Activated T-cell treated with anti-CD3 and anti-CD28 coated beads for 24 hours (primary cell): ENCODE measurements around the gene SNX11.

Experiments
- DNase-seq: peaks from one replicate; pipeline ENCODE4 v3.0.0-alpha.2; 2020; ENCODE audit warnings: low read depth

The SNX11 gene

DNA sequence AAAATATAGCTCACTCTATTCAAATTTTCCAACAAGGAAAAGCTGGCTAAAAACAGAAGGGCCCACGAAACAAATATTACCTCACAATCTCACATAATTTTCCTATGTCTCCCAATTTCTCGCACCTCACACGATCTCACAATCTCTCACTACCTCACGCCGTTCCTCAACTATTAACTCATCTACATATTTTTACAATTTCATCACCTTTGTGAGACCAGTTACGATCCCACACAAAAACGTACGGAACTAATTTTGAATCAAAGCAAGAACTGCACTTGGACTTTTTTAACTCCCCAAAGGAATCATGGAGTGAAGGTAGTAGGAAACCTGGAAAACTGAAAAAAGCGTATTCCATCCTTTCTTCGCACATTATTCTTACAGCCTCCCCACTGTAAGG lies 7.4 kb upstream of the SNX11 start:
- no peak for DNase-seq

DNA sequence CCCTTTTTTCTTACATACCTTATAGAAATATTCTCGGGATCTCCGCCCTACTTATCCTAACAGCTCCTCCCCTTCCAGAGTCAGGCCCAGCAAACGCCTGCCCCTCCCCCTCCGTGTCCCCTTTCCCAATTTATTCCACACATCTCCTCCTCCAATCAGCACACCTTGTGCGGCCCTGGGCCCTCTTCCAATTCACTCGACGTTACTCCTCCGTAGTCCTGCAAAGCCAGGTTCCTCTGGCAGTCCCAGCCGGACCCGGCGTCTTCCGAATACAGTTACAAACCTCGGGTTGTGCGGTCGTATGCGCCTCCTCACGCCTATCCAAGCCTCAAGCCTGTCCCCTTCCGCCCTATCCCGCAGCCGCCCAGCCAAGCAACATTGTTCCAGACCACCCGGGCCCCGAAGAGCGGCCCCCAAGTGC lies 7.0 kb upstream of the SNX11 start:
- DNase-seq, result no peak

DNA sequence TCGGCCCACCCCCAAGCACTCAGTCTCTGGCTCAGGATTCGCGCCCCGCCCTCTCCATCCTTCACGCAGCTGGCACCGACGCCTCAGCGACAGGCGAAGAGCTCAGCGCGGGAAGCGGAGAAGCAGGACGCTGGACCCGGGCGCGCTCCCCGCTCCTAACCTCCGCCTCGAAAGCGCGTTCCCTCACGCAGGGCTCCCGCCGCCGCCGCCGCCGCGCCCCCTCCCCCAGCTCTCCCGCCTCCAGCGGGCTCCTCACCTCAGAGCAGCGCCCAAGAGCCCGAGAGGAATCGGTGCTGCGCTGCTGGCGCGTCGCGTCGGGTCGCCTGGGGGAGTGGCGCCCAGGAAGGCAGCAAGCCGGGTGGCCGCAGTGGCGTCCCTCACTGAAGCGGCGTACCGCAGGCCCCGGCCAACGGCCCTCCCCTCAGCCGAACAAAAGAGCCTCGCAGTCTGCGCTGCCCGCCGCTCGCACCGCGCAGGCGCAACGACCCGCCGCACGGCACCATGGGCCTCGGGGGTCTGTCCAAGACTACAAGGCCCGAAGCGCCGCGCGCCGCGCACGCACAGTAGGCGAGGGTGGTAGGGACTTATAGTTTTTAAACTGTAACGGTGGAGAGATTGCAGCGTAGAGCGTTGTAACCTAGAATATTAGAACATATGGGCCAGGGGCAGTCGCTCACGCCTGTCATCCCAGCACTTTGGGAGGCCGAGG lies 6.4 kb upstream of the SNX11 start, which contains the start of gene CBX1:
TSS of gene CBX1 (minus strand) at position 467 of the 709 bp plus-strand sequence. CDS start 24,474 bp downstream, outside the sequence.
- peak; percentile 93 for DNase-seq

DNA sequence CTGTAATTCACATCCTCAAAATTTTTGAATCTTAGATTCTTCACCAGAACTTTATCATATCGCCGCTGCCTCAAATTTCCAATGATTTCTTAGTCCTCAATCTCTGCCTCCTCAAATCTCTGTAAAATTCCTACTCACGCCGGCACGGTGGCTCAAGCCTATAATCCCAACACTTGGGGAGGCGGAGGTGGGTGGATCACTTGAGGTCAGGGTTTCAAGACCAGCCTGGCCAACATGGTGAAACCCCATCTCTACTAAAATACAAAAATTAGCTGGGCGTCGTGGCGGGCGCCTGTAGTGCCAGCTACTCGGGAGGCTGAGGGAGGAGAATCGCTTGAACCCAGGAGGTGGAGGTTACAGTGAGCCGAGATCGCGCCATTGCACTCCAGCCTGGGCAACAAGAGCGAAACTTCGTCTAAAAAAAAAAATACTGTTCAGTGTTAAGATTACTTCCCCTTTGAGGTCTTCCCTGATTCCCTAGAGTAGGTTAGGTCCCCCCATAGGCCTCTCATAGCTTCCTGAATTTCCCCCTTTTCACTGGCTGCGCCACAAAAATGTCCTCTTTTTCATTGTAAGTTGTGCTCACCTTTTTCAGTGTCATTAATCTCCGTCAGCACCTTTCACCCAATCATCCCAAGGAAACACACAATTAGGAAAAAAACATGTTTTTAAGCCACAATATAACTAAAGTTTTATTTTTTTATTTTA lies 5.4 kb upstream of the SNX11 start:
- no peak for DNase-seq

- DNase-seq, result no peak
Measured at GRCh38 chr17:48102798-48103715, 4.5 kb upstream of the SNX11 start.

DNA sequence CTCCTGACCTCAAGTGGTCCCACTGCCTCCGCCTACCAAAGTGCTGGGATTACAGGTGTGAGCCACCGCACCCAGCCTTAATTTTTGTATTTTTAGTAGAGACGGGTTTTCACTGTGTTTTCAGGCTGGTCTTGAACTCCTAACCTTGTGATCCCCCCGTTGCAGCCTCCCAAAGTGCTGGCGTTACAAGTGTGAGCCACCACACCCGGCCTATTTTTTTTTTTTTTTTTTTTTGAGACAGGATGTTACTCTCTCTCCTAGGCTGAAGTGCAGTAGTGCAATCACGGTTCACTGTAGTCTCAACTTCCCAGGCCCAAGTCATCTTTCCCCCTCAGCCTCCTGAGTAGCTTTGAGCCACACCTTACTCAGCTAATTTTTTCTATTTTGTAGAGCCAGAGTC lies 3.1 kb upstream of the SNX11 start:
- DNase-seq, result no peak

DNA sequence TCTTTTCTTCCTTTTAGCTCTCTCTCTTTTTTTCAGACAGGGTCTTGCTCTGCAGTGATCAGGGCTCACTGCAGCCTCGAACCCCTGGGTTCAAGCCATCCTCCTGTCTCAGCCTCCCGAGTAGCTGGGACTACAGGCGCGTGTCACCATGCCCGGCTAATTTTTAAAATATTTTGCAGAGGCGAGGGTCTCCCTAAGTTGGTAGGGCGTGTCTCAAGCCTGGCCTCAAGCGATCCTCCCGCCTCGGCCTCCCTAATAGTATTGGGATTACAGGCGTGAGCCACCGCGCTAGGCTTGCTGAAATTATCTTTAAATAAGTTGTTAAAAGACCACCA lies 797 bp upstream of the SNX11 start:
- DNase-seq, result no peak

DNA sequence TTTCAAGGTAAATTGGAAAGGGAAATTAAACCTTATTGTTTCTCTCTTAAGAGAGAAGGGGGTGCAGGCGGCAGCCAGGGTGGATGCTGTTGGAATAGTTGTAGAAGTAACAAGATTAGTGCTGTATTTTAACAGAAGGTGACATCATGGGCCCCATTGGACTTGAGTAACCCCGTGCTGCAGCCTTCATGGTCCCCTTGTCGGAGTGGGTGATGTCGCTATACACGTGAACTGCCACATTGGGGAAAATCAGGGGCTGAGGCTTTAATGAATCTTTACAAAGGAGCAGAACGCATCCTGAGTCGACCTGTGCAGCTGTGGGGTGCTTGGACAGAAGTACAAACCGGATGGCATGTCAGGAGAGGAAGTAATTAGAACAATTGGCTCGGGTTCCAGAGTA lies 3.2 kb downstream of the SNX11 start:
- no peak for DNase-seq

DNA sequence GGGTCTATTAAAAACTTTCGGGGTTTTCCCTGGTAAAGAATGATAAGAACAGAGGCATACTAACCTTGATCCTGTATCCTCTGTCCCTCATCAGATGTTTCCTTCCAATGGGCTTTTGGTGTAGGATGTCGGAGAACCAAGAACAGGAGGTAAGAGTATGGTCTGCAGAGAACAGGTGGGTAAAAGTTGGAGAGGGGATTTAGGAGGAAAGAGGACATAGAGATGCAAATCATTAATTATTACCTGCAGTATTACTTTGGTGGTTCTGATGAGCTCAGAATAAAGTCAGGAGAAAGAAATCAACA lies 4.3 kb downstream of the SNX11 start:
- no peak for DNase-seq

GRCh38 chr17:48113201-48113676 lies 5.7 kb downstream of the SNX11 start:
- DNase-seq, result no peak

DNA sequence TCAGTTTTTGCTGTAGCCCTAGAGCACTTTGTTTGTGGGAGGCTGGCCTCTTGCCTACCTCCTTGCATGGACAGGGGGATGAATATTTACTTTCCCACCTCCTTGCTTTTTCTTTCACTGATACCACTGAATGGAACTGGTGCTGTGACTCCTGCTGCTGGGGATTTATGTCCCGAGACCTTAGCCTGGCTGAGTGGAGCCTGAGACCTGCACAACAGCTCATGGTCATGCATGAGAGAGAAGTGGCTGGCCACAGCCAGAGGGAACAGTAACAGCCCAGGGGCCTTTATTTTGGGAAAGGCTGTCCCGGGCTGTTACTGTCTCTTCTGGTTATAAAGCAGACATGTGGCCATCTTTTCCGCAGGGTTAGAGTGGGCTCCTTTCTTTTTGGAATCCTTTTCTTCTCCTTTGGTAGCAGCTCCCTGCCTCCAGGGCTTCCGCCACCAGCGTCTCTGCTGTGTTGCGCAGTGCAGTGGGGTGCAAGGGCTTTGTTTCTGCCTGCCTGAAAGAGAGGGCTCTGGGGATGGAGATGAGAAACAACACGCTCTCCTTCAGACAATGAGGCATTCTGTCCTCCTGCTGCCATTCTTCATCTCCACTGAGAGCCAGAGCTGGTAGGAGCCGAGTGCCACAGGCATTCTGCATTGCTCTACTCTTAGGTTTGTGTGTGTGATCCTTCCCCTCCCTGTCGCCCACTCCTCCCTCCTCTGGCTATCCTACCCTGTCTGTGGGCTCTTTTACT lies 14.5 kb downstream of the SNX11 start:
- no peak for DNase-seq

DNA sequence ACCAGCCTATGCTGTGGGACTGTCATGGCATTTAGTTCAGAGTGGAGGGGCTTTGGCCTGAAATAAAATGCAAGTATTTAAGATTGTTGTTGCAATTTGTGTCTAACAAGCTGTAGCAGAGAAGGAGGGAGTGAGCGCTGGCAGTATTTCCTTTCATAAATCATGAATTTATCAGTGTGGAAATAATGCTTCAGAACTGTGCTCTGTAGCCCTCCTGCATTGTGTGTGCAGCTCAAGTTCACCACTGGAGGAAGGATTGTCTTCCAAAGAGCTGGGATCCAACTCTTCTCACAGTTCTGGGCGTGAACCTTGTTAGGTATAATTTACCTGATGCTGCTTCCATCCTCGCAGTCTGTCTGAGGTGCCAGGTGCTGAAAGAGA lies 15.1 kb downstream of the SNX11 start:
- no peak for DNase-seq

DNA sequence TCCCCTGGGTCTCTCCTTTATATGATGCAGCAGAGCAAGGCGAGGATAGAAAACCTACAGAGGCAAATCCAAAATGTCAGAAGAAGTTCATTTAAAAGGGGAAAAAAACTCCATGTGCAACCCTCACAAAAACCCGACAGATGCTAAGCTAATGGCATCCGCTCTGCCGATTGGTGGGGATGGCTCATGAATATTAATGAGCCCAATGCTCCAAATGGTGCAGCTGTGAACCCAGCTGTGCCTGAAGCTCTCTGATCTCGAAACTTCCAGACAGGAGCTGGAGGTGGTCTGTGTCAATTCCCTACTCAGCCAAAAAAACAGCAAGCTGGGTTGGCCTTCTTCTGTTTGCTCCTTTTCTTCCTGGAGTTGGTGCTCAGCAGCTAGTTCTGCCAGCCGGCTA lies 15.5 kb downstream of the SNX11 start:
- no peak for DNase-seq

DNA sequence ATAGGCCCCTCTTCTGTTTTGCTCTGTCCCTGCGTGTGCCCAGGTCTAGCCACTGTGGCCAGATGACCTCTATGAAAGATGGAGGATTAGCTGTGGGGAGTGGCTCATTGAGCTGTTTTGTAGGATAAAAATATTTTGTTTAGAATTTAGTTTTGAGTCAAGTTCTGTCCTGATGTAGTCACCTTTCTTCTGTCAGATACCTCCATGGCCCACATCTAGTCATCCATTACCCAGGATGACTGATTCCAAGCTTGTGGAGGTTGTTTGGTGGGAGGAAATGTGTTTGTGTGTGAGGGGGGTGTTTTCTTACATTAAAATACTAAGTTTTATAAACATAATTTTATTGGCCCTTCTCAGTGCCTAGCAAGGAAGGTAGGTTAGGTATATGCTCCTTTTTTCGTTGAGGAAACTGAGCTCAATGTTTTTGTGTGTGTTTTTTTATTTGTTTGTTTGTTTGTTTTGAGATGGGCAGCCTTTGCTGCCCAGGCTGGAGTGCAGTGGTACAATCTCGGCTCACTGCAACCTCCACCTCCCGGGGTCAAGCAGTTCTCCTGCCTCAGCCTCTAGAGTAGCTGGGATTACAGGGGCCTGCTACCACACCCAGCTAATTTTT lies 16.3 kb downstream of the SNX11 start:
- DNase-seq, result no peak

- no peak for DNase-seq
Measured at GRCh38 chr17:48125829-48126531, 18.4 kb downstream of the SNX11 start.

DNA sequence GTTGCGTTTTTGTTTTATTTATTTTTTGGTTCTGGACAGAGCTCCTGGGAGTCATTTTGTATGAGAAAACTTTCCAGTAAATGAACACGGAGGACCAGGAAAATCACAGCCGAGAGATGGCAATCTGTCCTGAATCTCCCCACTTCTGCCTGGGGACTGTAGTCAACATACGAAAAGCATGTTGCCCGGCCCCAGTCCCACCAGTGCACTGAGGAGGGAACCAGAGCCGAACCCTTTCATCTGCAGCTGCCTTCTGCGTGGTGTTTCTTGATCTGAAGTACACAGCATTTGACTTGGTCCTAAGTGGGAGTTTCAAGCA lies 18.9 kb downstream of the SNX11 start:
- DNase-seq, result no peak

- no peak for DNase-seq
Measured at GRCh38 chr17:48127371-48128051, 19.9 kb downstream of the SNX11 start.

- no peak for DNase-seq
Measured at GRCh38 chr17:48128400-48128799, 20.8 kb downstream of the SNX11 start.

GRCh38 chr17:48129981-48130380 lies 22.4 kb downstream of the SNX11 start:
- no peak for DNase-seq

- peak; percentile 44 for DNase-seq
Measured at GRCh38 chr17:48131216-48131824, 23.8 kb downstream of the SNX11 start.
